IPS DF 4.7 (cell line): ENCODE data around the gene ASCL4.
A peak's percentile ranks its signal among the peaks of the same experiment; 100 is the strongest.
"Not testable (repeated sequence)": the region's sequence is repeated elsewhere in the genome, so short reads cannot be mapped to it uniquely, and the experiment has no call there.

Experiments
- DNase-seq: peaks from one replicate; pipeline ENCODE4 v3.0.0-alpha.2; 2013; ENCODE audit warnings: low spot score; ENCODE audit errors: extremely low read depth

The ASCL4 gene, protein sequence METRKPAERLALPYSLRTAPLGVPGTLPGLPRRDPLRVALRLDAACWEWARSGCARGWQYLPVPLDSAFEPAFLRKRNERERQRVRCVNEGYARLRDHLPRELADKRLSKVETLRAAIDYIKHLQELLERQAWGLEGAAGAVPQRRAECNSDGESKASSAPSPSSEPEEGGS

DNA sequence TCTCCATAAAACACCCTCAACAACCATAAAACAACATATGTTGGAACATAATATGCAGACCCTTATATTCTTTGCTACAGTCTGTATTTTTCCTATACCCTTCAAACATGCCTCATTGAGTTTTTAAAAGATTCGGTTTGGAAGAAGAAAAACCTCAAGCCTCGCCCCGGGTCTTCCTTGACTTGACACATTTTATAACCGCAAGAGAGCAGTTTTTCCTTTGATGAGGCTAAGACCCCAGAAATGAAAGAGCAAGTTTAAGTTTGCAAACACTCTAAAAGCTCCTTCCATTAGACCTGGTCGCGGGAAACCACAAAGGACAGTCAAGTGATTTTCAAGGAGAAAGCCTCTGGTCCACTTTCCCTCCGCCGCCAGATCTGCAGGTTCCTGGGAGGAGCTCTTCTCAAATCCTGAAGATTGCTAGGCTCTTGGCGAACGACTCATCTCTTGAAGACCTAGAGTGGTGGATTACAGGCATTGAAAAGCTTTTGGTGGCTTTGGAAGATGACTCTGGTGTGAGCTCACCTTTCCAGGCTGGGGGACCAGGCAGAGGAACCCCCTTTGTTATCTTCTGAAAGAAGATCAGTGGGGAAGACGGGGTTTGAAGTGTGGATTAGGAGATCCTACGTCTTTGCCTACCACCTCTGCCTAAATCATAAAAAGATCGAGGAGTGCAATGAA lies at the start of gene ASCL4:
Gene ASCL4 (plus strand): TSS at position 356 of the 681 bp plus-strand sequence. CDS start 515 bp downstream, outside the sequence.
- DNase-seq, result no peak

DNA sequence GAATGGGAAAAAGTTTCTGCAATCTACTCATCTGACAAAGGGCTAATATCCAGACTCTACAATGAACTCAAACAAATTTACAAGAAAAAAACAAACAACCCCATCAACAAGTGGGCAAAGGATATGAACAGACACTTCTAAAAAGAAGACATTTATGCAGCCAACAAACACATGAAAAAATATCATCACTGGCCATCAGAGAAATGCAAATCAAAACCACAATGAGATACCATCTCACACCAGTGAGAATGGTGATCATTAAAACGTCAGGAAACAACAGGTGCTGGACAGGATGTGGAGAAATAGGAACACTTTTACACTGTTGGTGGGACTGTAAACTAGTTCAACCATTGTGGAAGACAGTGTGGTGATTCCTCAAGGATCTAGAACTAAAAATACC lies 47.2 kb upstream of the ASCL4 start:
- not testable (repeated sequence) for DNase-seq

DNA sequence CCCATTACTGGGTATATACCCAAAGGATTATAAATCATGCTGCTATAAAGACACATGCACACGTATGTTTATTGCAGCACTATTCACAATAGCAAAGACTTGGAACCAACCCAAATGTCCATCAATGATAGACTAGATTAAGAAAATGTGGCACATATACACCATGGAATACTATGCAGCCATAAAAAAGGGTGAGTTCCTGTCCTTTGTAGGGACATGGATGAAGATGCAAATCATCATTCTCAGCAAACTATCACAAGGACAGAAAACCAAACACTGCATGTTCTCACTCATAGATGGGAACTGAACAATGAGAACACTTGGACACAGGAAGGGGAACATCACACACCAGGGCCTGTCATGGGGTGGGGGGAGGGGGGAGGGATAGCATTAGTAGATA lies 46.8 kb upstream of the ASCL4 start:
- not testable (repeated sequence) for DNase-seq

DNA sequence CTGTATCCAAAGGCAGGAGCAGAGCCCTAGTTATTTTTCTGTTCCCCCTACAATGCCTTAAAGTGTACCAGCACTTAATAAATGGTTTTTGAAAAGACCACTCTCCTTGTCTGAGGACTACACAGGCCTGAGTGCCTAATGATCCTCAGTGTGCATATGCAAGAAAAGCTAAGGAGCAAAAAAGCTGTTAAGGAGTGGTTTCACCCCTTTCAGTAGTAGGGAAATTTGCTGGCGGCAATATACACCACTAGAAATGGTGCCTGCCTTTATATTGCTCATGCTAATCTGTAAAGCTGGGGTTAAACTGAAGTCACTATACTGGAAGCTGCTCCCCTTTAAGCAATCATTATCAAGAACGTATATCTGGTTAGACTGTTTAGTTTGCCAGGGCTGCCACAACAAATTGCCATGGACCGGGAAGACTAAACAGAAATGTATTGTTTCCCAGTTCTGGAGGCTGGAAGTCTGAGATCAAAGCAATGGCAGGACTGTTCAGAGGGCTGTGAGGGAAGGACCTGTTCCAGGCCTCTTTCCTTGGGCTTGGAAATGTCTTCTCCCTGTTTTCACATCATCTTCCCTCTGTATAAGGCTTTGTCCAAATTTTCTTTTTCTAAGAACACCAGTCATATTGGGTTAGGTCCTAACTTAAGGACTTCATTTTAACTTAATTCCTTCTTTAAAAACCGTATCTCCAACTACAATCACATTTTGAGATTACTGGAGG lies 43.7 kb upstream of the ASCL4 start:
- no peak for DNase-seq

DNA sequence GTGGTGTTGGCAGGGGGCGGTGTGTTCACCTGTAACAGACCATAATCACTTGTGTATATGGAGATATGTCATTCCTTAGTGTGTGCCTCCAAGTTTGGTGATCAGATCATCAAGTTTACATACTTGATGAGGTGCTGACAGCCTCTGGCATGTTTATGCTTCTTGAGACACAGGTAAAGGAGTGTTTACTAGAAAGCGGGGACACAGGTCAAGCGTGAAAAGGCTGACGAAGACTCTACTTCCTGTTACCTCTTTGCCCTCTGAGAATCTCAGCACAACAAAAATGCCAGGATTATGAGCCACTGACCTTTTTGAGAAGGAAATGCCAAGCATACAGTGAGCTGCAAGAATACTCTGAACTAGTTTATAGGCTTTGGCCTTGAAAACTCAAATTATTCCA lies 43.1 kb upstream of the ASCL4 start:
- DNase-seq, result no peak

DNA sequence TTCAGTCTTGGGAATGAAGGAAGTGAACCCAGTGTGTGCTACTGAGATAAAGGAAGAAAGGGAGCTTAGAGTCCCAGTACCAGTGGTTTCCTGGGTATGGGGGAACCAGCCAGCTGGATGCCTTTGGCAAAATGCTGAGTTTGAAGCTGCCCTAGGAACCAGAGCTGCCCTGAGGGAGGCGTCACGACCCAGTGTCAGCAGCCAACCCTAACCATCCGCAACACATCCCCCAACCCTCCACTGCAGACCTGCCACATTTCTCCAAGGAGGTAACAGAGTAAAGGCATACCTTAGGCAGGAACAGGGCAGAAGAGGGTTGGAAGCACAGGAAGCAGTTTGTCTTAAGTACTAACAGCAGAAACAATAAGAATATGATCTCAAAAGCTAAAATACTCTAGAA lies 42.1 kb upstream of the ASCL4 start:
- DNase-seq, result no peak

- no peak for DNase-seq
Measured at GRCh38 chr12:107734139-107734538, 40.4 kb upstream of the ASCL4 start.

- DNase-seq, result no peak
Measured at GRCh38 chr12:107735763-107736162, 38.7 kb upstream of the ASCL4 start.

DNA sequence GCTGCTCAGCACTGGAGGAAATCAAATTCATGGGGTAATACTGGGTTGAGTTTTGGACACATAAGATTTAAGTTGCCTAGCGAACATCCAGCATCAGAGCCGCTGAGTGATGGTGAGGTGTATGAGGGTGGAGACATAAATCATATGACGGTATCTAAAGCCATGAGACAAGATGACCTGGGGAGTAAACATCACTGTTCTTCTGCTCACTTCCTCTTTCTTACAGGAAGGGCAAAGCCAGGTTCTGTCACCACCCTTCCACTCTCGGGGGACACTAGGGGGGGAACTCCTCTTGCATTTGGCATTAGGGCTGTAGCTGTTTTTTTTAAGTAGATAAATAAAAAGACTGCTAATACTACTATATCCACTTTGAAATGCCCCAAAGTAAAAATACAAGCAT lies 37.6 kb upstream of the ASCL4 start:
- no peak for DNase-seq

DNA sequence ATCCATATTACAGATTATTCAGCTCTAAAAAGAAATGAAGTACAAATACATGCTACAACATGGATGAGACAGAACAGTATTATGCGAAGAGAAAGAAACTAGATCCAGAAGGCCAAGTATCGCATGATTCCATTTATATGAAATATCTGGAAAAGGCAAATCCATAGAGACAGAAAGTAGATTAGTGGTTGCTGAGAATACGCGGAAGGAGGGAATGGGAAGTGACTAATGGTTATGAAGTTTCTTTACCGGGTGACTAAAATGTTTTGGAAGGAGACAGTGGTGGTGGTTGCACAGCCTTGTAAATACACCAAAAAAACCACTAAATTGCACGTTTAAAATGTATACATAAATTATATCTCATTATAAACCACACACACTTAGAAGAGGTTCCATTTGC lies 26.0 kb upstream of the ASCL4 start:
- DNase-seq, result no peak

DNA sequence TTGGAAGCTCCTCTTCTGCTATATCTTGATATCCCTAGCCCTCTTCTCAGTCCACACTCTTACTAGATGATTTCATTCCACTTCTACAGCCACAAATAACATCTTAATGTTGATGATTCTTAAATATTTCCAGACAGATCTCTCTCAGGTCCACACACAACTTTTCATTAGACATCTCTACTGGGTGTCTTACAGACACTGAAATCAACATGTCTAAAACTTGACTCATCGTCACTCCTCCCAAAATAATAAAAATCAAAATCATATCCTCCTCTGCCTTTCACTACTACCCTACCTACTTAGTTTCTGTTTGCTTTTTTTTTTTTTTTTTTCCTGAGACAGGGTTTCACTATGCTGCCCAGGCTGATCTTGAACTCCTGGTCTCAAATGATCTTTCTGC lies 25.4 kb upstream of the ASCL4 start:
- no peak for DNase-seq

DNA sequence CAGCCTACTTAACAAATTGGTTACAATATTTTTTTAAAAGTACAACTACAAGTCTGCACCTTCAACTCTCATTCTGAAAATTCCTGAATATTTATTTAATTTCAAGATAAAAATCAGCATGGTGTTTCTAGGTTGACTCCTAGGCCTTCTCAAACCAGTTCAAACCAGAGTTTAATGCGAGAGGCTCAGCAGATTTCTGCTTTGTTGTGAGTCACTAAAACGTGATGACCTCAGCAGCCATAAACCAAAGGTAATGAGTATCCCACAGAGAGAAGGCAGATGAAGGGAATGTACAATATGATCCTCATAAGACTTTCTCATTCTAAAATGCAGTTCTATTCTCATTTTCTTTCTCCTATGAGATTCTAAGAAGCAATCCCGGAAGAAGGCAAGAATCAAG lies 15.1 kb upstream of the ASCL4 start:
- no peak for DNase-seq

DNA sequence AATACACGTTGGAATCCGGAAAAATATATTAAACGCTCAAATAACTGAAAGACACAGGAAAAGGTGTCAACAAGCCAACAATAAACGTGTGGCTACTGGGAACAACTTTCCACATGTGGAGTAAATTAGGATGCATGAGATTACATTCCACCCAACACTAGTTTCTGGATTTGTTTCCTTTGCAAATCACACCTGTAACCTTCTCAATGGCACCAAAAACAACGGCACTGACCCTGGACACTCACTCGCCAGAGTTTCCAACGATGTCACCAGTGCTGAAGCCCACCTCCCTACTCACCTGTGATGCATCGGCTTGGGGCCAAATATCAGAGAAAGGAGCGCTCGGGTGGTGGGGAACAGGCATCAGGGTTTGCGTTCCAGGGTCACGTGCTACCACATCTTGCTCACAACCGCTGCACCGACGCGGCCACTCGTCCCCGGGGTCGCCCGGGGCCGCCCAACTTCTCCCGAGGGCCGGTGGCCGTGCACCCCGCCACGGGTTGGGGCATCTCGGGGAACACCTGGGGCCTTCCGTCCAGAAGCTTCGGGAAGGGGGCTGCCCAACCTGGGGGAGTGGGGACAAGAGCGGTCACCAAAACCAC lies 14.2 kb upstream of the ASCL4 start:
- no peak for DNase-seq

DNA sequence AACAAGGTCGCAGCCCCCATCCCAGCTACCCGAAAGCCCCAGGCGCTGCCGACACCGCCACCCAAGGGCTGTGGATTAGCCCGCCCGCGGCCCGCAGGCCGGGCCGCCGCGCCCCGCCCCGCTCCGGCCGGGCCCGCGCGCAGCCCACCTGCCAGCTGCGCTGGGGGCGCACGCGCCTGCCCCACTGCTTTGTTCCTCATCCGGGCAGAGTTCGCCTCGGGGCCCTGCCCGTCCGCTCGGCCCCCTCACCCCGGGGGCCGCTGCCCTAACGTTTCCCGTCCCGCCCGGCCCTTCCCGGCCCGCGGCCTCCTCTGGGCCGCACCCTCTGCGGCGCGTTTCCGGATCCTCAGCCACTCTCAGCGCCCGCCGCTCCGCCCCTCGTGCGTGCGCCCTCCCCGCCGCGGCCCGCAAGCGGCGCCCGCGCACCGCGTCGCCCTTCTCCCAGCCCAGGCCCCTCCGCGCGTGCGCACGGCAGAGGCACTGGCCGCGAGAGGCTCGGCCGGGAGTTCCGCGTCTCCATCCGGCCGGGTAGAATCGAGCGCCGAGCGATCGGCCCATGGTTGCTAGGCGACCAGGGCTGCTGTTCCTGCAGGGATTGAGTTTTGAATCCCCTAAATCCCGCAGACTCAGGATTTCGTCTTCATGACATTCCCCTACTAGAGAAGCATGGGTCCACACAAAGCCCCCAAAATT lies 13.5 kb upstream of the ASCL4 start, which contains the start of gene PRDM4:
Gene PRDM4 (minus strand): TSS at position 329 of the 693 bp plus-strand sequence. CDS start 622 bp downstream, outside the sequence.
- DNase-seq, result peak; percentile 66

DNA sequence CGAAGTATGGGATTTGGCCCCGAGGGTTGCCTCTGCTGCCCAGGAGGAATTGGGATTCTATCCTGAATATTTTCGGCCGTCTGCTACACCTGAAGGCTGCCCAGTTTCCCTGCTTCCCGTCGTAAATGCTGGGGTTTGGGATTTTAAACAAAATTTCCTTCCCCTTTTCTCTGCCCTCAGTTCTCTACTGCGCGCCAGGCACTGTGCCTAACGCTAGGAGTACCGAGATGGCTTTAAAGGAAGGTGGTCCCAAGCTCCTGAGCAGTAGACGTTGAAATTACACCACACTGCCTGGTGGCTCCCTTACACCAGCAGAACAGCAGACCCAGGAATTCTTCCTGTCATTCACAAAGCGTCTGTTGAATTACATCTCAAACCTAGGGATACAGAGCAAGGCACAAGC lies 13.0 kb upstream of the ASCL4 start:
- DNase-seq, result no peak

DNA sequence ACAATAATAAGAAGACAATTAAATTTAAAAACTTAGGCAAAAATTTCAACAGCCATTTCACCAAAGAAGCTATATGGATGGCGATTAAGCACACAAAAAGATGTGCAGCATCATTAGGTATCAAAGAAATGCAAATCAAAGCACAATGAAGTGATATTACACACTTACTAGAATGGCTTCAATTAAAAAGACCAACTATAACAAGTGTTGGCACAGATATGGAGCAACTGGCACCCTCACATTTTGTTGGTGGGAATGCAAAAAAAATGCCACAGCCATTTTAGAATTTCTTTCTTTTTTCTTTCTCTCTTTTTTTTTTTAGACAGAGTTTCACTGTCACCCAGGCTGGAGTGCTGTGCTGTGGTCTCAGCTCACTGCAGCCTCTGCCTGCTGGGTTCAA lies 11.6 kb upstream of the ASCL4 start:
- DNase-seq, result no peak

GRCh38 chr12:107764626-107765025 lies 9.9 kb upstream of the ASCL4 start:
- no peak for DNase-seq

- no peak for DNase-seq
Measured at GRCh38 chr12:107765316-107765715, 9.2 kb upstream of the ASCL4 start.

DNA sequence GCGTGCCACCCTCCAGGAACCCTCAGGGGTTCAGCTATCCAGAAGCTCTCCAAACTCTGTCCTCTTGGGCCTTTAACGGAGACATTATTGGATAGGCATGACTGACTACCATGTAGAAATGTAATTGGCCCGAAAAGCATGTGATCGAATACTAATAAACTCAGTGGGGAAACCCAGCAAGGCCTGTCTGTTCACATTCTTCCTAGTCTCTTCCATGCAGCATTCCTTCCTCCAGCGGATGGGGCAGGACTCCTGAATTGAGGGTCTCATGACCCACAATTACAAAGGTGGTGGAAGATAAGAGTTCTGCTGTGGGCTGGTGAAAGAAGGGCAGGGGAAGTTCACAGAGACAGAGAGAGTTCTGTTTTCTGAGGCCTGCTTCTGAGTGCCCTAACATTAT lies 7.0 kb upstream of the ASCL4 start:
- no peak for DNase-seq

DNA sequence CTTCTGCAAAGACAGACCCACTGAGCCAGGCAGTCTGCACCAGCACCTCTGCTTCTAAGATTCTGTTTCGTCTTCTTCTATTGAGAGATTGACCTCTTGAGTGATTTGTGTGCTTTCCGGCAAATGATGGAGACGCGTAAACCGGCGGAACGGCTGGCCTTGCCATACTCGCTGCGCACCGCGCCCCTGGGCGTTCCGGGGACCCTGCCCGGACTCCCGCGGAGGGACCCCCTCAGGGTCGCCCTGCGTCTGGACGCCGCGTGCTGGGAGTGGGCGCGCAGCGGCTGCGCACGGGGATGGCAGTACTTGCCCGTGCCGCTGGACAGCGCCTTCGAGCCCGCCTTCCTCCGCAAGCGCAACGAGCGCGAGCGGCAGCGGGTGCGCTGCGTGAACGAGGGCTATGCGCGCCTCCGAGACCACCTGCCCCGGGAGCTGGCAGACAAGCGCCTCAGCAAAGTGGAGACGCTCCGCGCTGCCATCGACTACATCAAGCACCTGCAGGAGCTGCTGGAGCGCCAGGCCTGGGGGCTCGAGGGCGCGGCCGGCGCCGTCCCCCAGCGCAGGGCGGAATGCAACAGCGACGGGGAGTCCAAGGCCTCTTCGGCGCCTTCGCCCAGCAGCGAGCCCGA lies 703 bp downstream of the ASCL4 start:
- no peak for DNase-seq

DNA sequence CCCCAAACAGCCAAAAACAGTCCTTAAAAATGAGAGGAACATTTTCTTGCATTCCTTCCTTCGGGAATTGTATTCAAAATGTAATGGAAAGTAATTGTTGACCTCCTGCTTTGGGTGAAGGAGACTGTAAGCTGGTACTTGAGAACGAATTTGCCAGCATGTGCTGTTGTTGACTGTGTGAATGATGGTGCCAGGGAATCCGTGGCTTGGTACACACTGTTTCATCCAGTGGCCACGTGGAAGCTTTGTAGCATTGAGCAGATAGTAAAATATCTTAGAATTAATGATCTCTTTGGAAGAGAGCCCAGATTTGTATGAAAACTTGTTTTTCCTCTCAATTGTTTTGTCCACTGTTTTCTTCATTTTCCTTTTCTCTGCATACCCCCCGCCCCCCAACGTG lies 1.7 kb downstream of the ASCL4 start:
- DNase-seq, result no peak
